ENCODE results near the gene RPRM. TPM values are rescaled to one million over a fixed set of nuclear protein-coding genes. Genes with fewer than 3 reads are reported as not detected.

RPRM gene
- total and polyA plus RNA-seq, 2 experiments from 2014 or later: 5.9 to 7.5 TPM

DNA sequence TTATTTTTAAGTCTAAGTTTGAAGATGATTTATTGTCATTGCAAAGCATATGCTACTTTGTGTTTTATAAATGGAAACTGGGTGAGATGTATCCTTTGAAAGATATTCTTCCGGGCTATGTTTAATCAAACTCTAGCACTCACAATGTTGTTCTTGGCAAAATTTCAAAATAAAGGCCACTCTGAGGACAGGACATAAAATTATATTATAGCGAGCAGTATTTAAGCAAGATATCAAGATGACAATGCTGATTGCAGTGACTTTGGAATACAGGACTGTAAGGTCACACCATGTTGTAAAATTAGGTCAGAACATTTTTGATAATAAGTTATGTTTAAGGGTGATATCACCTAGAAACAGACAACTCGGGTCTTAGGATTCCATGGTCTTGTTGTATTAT is 14.2 kb downstream of the RPRM start:
- Mint-ChIP-seq H3K4me3 (no peak overlapping the region), H3K4me1 (peaks cover 18% of the 10 kb centered on the region), H3K36me3 (ENCODE audit: low read depth) (no peaks in the 10 kb centered on the region), H3K9me3 (no peaks in the 10 kb centered on the region), H3K27ac (no peak overlapping the region), H3K27me3 (ENCODE audit: insufficient read depth, low read depth, poor library complexity) (no peaks in the 10 kb centered on the region)
- ATAC-seq: no peak
- H3F3A ChIP-seq (replicated peaks; ENCODE audit: low read depth): no peaks in the 10 kb centered on the region
- TF ChIP-seq ZNF462 (CRISPR knock-in tag; IDR thresholded peaks at IDR 0.05): no peak
- no peak for TF ChIP-seq CREB1 (CRISPR knock-in tag; IDR thresholded peaks at IDR 0.05; ENCODE audit: low read depth)
- TF ChIP-seq ZNF331 (CRISPR knock-in tag; IDR thresholded peaks at IDR 0.05; ENCODE audit: low read depth): no peak
- no peak for TF ChIP-seq POLR2AphosphoS5 (IDR thresholded peaks at IDR 0.05; ENCODE audit: low read depth)
- TF ChIP-seq, protein P1, sequence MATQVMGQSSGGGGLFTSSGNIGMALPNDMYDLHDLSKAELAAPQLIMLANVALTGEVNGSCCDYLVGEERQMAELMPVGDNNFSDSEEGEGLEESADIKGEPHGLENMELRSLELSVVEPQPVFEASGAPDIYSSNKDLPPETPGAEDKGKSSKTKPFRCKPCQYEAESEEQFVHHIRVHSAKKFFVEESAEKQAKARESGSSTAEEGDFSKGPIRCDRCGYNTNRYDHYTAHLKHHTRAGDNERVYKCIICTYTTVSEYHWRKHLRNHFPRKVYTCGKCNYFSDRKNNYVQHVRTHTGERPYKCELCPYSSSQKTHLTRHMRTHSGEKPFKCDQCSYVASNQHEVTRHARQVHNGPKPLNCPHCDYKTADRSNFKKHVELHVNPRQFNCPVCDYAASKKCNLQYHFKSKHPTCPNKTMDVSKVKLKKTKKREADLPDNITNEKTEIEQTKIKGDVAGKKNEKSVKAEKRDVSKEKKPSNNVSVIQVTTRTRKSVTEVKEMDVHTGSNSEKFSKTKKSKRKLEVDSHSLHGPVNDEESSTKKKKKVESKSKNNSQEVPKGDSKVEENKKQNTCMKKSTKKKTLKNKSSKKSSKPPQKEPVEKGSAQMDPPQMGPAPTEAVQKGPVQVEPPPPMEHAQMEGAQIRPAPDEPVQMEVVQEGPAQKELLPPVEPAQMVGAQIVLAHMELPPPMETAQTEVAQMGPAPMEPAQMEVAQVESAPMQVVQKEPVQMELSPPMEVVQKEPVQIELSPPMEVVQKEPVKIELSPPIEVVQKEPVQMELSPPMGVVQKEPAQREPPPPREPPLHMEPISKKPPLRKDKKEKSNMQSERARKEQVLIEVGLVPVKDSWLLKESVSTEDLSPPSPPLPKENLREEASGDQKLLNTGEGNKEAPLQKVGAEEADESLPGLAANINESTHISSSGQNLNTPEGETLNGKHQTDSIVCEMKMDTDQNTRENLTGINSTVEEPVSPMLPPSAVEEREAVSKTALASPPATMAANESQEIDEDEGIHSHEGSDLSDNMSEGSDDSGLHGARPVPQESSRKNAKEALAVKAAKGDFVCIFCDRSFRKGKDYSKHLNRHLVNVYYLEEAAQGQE (IDR thresholded peaks at IDR 0.05; ENCODE audit: unreplicated experiment): no peak
- no peak for TF ChIP-seq STAT1 (IDR thresholded peaks at IDR 0.05; ENCODE audit: unreplicated experiment)
- TF ChIP-seq NANOG (IDR thresholded peaks at IDR 0.05; ENCODE audit: borderline replicate concordance): no peak
- H3K4me3 ChIP-seq: no peak overlapping the region
- H3K9me2 ChIP-seq (ENCODE audit: insufficient read depth): no peaks in the 10 kb centered on the region
- H3K27me3 ChIP-seq (ENCODE audit: insufficient read depth): no peaks in the 10 kb centered on the region
- no peak overlapping the region for H3K27ac ChIP-seq (ENCODE audit: low read depth)
- H3K36me3 ChIP-seq (ENCODE audit: insufficient read depth): no peaks in the 10 kb centered on the region
- no peak overlapping the region for H3K4me2 ChIP-seq
- no peak overlapping the region for H2AFZ ChIP-seq
- no peaks in the 10 kb centered on the region; the same call in 1 of the 2 replicates for H3K4me1 ChIP-seq (ENCODE audit: insufficient read depth)
- no peak for DNase-seq (ENCODE audit: low spot score)
- H4K20me1 ChIP-seq (replicated peaks; ENCODE audit: insufficient read depth): no peaks in the 10 kb centered on the region
- H3K79me2 ChIP-seq (replicated peaks; ENCODE audit: insufficient read depth): no peaks in the 10 kb centered on the region
